H1 (cell line): ENCODE results near the gene ATP2B1. TPM values are rescaled to one million over a fixed set of nuclear protein-coding genes. Genes with fewer than 3 reads are reported as not detected.

ENCODE experiments used
- CTCF ChIA-PET: fragments of 300-600 bp; sonication (Branson Sonifier 250); formaldehyde crosslinking; loops from one replicate; lab custom pipeline; 2021; ENCODE audit not compliant: partially characterized antibody; lab: Charles Lee
- POLR2A ChIA-PET: fragments of 300-600 bp; sonication (Branson Sonifier 250); formaldehyde crosslinking; loops from one replicate; lab custom pipeline; 2021; ENCODE audit warnings: inconsistent platforms; ENCODE audit not compliant: partially characterized antibody; lab: Charles Lee
- DNase-seq, 2 experiments: peaks; one replicate each; pipeline versions ENCODE4 v3.0.0 to v3.0.0-alpha.2; 2010 to 2022; ENCODE audit warnings: low spot score in 2 of 2, low read depth in 1 of 2, mixed read lengths in 1 of 2
- FAIRE-seq: peaks from 2 replicates; lab custom pipeline; 2011; peaks lifted over from hg19 to GRCh38; lab: Jason Lieb, UNC
- H2AFZ ChIP-seq: 2 replicates; pipeline ENCODE4 v1.8.1; 2012; ENCODE audit warnings: low read length, inconsistent platforms
- H2AK5ac ChIP-seq: 2 replicates; pipeline ENCODE4 v1.6.1; 2013; ENCODE audit warnings: low read depth, low read length
- H2BK120ac ChIP-seq: replicated peaks from 2 replicates; pipeline ENCODE3; 2013; ENCODE audit warnings: low read depth, low read length, inconsistent platforms
- H2BK12ac ChIP-seq: 2 replicates; pipeline ENCODE4 v1.6.1; 2013; ENCODE audit warnings: low read depth, low read length
- H2BK15ac ChIP-seq: 2 replicates; pipeline ENCODE4 v1.6.1; 2013; ENCODE audit warnings: low read length
- H2BK20ac ChIP-seq: 2 replicates; pipeline ENCODE4 v1.6.1; 2013; ENCODE audit warnings: low read length
- H2BK5ac ChIP-seq: 2 replicates; pipeline ENCODE4 v1.6.1; 2013; ENCODE audit warnings: low read depth, low read length
- H3K14ac ChIP-seq: 2 replicates; pipeline ENCODE4 v1.6.1; 2013; ENCODE audit warnings: inconsistent platforms; ENCODE audit not compliant: insufficient read length
- H3K18ac ChIP-seq: 2 replicates; pipeline ENCODE4 v1.6.1; 2013; ENCODE audit warnings: low read length; ENCODE audit errors: extremely low read depth
- H3K23ac ChIP-seq: 2 replicates; pipeline ENCODE4 v1.6.1; 2013; ENCODE audit warnings: inconsistent platforms; ENCODE audit not compliant: insufficient read length
- H3K23me2 ChIP-seq: 2 replicates; pipeline ENCODE4 v1.6.1; 2013; ENCODE audit warnings: low read depth, low read length
- H3K27ac ChIP-seq: 2 replicates; pipeline ENCODE4 v1.6.1; 2011; ENCODE audit warnings: low read depth, low read length, inconsistent platforms
- H3K27me3 ChIP-seq, 4 experiments: replicated peaks in 1 of 4; 1 replicate in 1 of 4; 2 replicates in 3 of 4; pipeline versions ENCODE4 v1.6.1 to v1.8.1; 2011 to 2013; ENCODE audit warnings: low read length in 3 of 4, mild to moderate bottlenecking in 3 of 4, inconsistent platforms in 2 of 4, mixed read lengths in 2 of 4, moderate library complexity in 1 of 4; ENCODE audit not compliant: control insufficient read depth in 3 of 4, insufficient read depth in 3 of 4; ENCODE audit errors: extremely low read depth in 1 of 4
- H3K36me3 ChIP-seq, 4 experiments: 2 replicates each; pipeline versions ENCODE4 v1.6.1 to v1.8.1; 2011 to 2013; ENCODE audit warnings: mild to moderate bottlenecking in 4 of 4, low read length in 3 of 4, moderate library complexity in 2 of 4, control low read depth in 1 of 4, inconsistent platforms in 1 of 4; ENCODE audit not compliant: insufficient read depth in 4 of 4, control insufficient read depth in 2 of 4
- H3K4ac ChIP-seq: replicated peaks from 2 replicates; pipeline ENCODE3; 2013; ENCODE audit warnings: low read length, low read depth, mixed read lengths, inconsistent platforms; ENCODE audit not compliant: insufficient read length
- H3K4me1 ChIP-seq, 4 experiments: replicated peaks in 1 of 4; 1 replicate in 1 of 4; 2 replicates in 3 of 4; pipeline versions ENCODE4 v1.6.1 to v1.8.1; 2011 to 2013; ENCODE audit warnings: low read length in 3 of 4, inconsistent platforms in 2 of 4, mixed read lengths in 1 of 4; ENCODE audit not compliant: insufficient read depth in 4 of 4, control insufficient read depth in 3 of 4
- H3K4me2 ChIP-seq, 2 experiments: 2 replicates each; pipeline versions ENCODE4 v1.6.1 to v1.8.1; 2011 to 2013; ENCODE audit warnings: low read depth in 2 of 2, low read length in 2 of 2, control low read depth in 1 of 2, inconsistent platforms in 1 of 2, mild to moderate bottlenecking in 1 of 2; ENCODE audit not compliant: insufficient read depth in 1 of 2
- H3K4me3 ChIP-seq, 4 experiments: fragments of 200-600, 300-600 bp in 1 of 4; sonication (generic), shearing (Covaris generic), sonication (Bioruptor Twin) in 1 of 4; 2 replicates each; pipeline versions ENCODE4 v1.5.1 to v1.8.1; 2011 to 2016; ENCODE audit warnings: low read length in 4 of 4, low read depth in 3 of 4, control low read depth in 2 of 4, inconsistent platforms in 2 of 4, mild to moderate bottlenecking in 2 of 4, mixed read lengths in 1 of 4, moderate library complexity in 1 of 4; ENCODE audit not compliant: insufficient read depth in 2 of 4; ENCODE audit errors: extremely low read depth in 1 of 4
- H3K56ac ChIP-seq: replicated peaks from 2 replicates; pipeline ENCODE3; 2013; ENCODE audit warnings: low read depth, mild to moderate bottlenecking, mixed read lengths, low read length, inconsistent platforms; ENCODE audit not compliant: insufficient read length
- H3K79me1 ChIP-seq: 2 replicates; pipeline ENCODE4 v1.6.1; 2013; ENCODE audit warnings: low read depth, low read length, control low read depth
- H3K79me2 ChIP-seq, 2 experiments: 2 replicates each; pipeline versions ENCODE4 v1.6.1 to v1.8.1; 2012 to 2013; ENCODE audit warnings: low read length in 2 of 2, mild to moderate bottlenecking in 2 of 2, inconsistent platforms in 1 of 2; ENCODE audit not compliant: insufficient read depth in 2 of 2, control insufficient read depth in 1 of 2
- H3K9ac ChIP-seq, 4 experiments: replicated peaks in 1 of 4; 1 replicate in 1 of 4; 2 replicates in 3 of 4; pipeline versions ENCODE4 v1.6.1 to v1.8.1; 2011 to 2013; ENCODE audit warnings: low read depth in 3 of 4, low read length in 3 of 4, control low read depth in 2 of 4, mild to moderate bottlenecking in 2 of 4, moderate library complexity in 2 of 4, inconsistent platforms in 1 of 4; ENCODE audit errors: extremely low read depth in 1 of 4
- H3K9me3 ChIP-seq, 2 experiments: 2 replicates each; pipeline versions ENCODE4 v1.6.1 to v1.8.1; 2012 to 2013; ENCODE audit warnings: mild to moderate bottlenecking in 2 of 2, moderate library complexity in 2 of 2, control low read depth in 1 of 2, inconsistent platforms in 1 of 2, low read depth in 1 of 2, low read length in 1 of 2, mixed read lengths in 1 of 2; ENCODE audit not compliant: insufficient read depth in 2 of 2
- H4K20me1 ChIP-seq, 2 experiments: replicated peaks in 1 of 2; 2 replicates each; pipeline versions ENCODE3 to v1.8.1; 2011 to 2013; ENCODE audit warnings: inconsistent platforms in 2 of 2, low read length in 2 of 2, mild to moderate bottlenecking in 1 of 2; ENCODE audit not compliant: insufficient read depth in 2 of 2, control insufficient read depth in 1 of 2
- H4K5ac ChIP-seq: 2 replicates; pipeline ENCODE4 v1.6.1; 2013; ENCODE audit warnings: low read length, low read depth, mixed read lengths, inconsistent platforms; ENCODE audit not compliant: insufficient read length
- H4K8ac ChIP-seq: 2 replicates; pipeline ENCODE4 v1.8.0; 2013; ENCODE audit warnings: mild to moderate bottlenecking, moderate library complexity, low read length, inconsistent platforms; ENCODE audit not compliant: insufficient read depth; ENCODE audit errors: extremely low read depth
- H4K91ac ChIP-seq: replicated peaks from 2 replicates; pipeline ENCODE3; 2013; ENCODE audit warnings: low read length, mixed read lengths, inconsistent platforms; ENCODE audit not compliant: insufficient read length
- ATF2 ChIP-seq: IDR thresholded peaks from 2 replicates; pipeline ENCODE4 v1.6.1; 2012; ENCODE audit warnings: low read length, inconsistent platforms
- CEBPB ChIP-seq: IDR thresholded peaks from 2 replicates; pipeline ENCODE4 v1.6.1; 2012; ENCODE audit warnings: low read depth, low read length
- CTBP2 ChIP-seq: IDR thresholded peaks from 2 replicates; pipeline ENCODE4 v1.7.0; 2011; ENCODE audit warnings: borderline replicate concordance, mild to moderate bottlenecking, moderate library complexity, mixed read lengths, low read length; ENCODE audit not compliant: insufficient read depth, insufficient read length
- EGR1 ChIP-seq: IDR thresholded peaks from 2 replicates; pipeline ENCODE4 v1.6.1; 2011; ENCODE audit warnings: low read depth, low read length, borderline replicate concordance
- FOSL1 ChIP-seq: IDR thresholded peaks from 2 replicates; pipeline ENCODE4 v1.6.1; 2011; ENCODE audit warnings: mild to moderate bottlenecking, low read depth, low read length, moderate library complexity; ENCODE audit not compliant: insufficient read depth
- HDAC6 ChIP-seq: IDR thresholded peaks from one replicate; pipeline ENCODE4 v1.7.1; 2012; ENCODE audit warnings: low read depth, mild to moderate bottlenecking, inconsistent platforms, low read length, moderate library complexity
- KDM1A ChIP-seq: fragments of 200-600, 300-600 bp; sonication (generic); IDR thresholded peaks from 2 replicates; pipeline ENCODE4 v1.7.1; 2016; ENCODE audit warnings: mild to moderate bottlenecking, low read length, borderline replicate concordance
- KDM4A ChIP-seq: IDR thresholded peaks from one replicate; pipeline ENCODE4 v1.7.1; 2012; ENCODE audit warnings: low read depth, mild to moderate bottlenecking, moderate library complexity, low read length, inconsistent platforms; ENCODE audit not compliant: severe bottlenecking
- RAD21 ChIP-seq, 2 experiments: IDR thresholded peaks in 1 of 2; conservative IDR thresholded peaks in 1 of 2; 2 replicates each; pipeline ENCODE4 v1.6.1; 2011; ENCODE audit warnings: low read depth in 2 of 2, low read length in 2 of 2, improper control_type of control experiment in 1 of 2, inconsistent platforms in 1 of 2, mild to moderate bottlenecking in 1 of 2, moderate library complexity in 1 of 2
- SP1 ChIP-seq: IDR thresholded peaks from 2 replicates; pipeline ENCODE4 v1.6.1; 2011; ENCODE audit warnings: low read depth, low read length
- TAF1 ChIP-seq: IDR thresholded peaks from 2 replicates; pipeline ENCODE4 v1.6.1; 2011; ENCODE audit warnings: mild to moderate bottlenecking, low read depth, low read length
- WGBS, 2 experiments: shearing (Covaris generic) in 1 of 2; methylation state at CpG; one replicate each; pipeline versions ENCODE4 v1.1.6 to v1.1.7; 2013 to 2015; ENCODE audit warnings: low lambda C conversion rate in 2 of 2, mixed read lengths in 2 of 2, inconsistent platforms in 1 of 2, low coverage in 1 of 2, missing lambda C conversion rate in 1 of 2; ENCODE audit not compliant: insufficient replicate concordance in 2 of 2, insufficient coverage in 1 of 2, insufficient read length in 1 of 2; ENCODE audit errors: extremely low coverage in 1 of 2, missing lambda C conversion rate in 1 of 2; 5-methylcytosine and 5-hydroxymethylcytosine counted together
- polyA plus RNA-seq, 7 experiments: library from polyadenylated mRNA; depleted of rRNA in 3 of 7; stranded (reverse) in 5 of 7; unstranded in 2 of 7; fragments of >200 nt in 5 of 7; fragments of 200-250 nt in 2 of 7; gene quantifications; 1 replicate in 5 of 7; 2 replicates in 1 of 7; 4 replicates in 1 of 7; pipeline versions ENCODE4 v1.2.1 to v1.2.3, GENCODE V29; 2011 to 2013; ENCODE audit warnings: missing spikeins in 2 of 7, mixed read lengths in 2 of 7
- total RNA-seq: library from RNA; stranded (reverse); fragmentation: NEBNext Ultra II Directional; extraction: Animal tissue kit (Norgen Biotek cat#: 25700); gene quantifications from 2 replicates; pipeline ENCODE4 v1.2.1, GENCODE V29; 2021

The ATP2B1 gene
- total and polyA plus RNA-seq, 2 of the 8 experiments (the other 6 are each of a cell fraction or from before 2014, with no cell fraction given) = 4.3 to 32.0 TPM

- Histone ChIP-seq H3K23me2 (no peaks in the 10 kb centered on the region), H3K27me3 (no peaks in the 10 kb centered on the region), H3K4ac (no peak overlapping the region), H3K9ac (no peak overlapping the region), H3K79me2 (no peaks in the 10 kb centered on the region), H3K14ac (no peak overlapping the region), H3K4me1 (no peaks in the 10 kb centered on the region), H3K56ac (no peak overlapping the region), H4K91ac (no peak overlapping the region), H2BK5ac (no peak overlapping the region), H2AFZ (no peak overlapping the region), H3K23ac (no peak overlapping the region), H4K5ac (no peak overlapping the region), H4K20me1 (no peaks in the 10 kb centered on the region), H3K79me1 (no peaks in the 10 kb centered on the region), H3K9me3 (no peaks in the 10 kb centered on the region), H3K4me2 (no peak overlapping the region), H3K36me3 (peaks cover 0 to 3% (median under 1%) of the 10 kb centered on the region in 4 experiments; a peak in 1 of 8 replicates), H3K27ac (no peak overlapping the region), H2BK15ac (no peak overlapping the region), H2BK120ac (no peak overlapping the region), H2BK12ac (no peak overlapping the region), H4K8ac (no peak overlapping the region), H3K18ac (no peak overlapping the region), H2AK5ac (no peak overlapping the region), H3K4me3 (no peak overlapping the region), H2BK20ac (no peak overlapping the region)
- DNase-seq (no peak), FAIRE-seq (no peak)
- CTCF ChIA-PET = no interaction called here
- POLR2A ChIA-PET = no interaction called here
- WGBS, 2 experiments = 84% methylated on average over 5 of the region's 5 CpGs; no CpG with 5 or more reads in 1 of the 2 experiments
- TF ChIP-seq ATF2 = no peak
- no peak for TF ChIP-seq RAD21 (IDR thresholded peaks at IDR 0.05 in 1 of 2, conservative IDR thresholded peaks at IDR 0.05 in 1 of 2; ENCODE audit: low read depth in 2 of 2, low read length in 2 of 2)
- TF ChIP-seq HDAC6 = no peak
- no peak for TF ChIP-seq KDM1A
- TF ChIP-seq FOSL1 = no peak
- TF ChIP-seq CEBPB = no peak
- TF ChIP-seq KDM4A = no peak
- no peak for TF ChIP-seq CTBP2
- TF ChIP-seq SP1 = no peak
- no peak for TF ChIP-seq TAF1
- no peak for TF ChIP-seq EGR1
These were observed 72.4 kb downstream of the ATP2B1 start for GRCh38 chr12:89636052-89636775.
